BE2C (cell line): ENCODE results near the gene IMPG1.

Experiments
- DNase-seq: peaks from one replicate; pipeline ENCODE4 v3.0.0-alpha.2; 2020
- H3K27me3 ChIP-seq: fragments of 250-450 bp; sonication (Bioruptor Pico); 2 replicates; pipeline ENCODE4 v1.5.1; 2020; ENCODE audit warnings: mild to moderate bottlenecking
- H3K36me3 ChIP-seq: fragments of 250-450 bp; sonication (Bioruptor Pico); 2 replicates; pipeline ENCODE4 v1.5.1; 2020; ENCODE audit warnings: mild to moderate bottlenecking
- H3K4me1 ChIP-seq: fragments of 250-450 bp; sonication (Bioruptor Pico); 2 replicates; pipeline ENCODE4 v1.5.1; 2020
- H3K4me3 ChIP-seq: 2 replicates; pipeline ENCODE4 v1.5.1; 2011; ENCODE audit warnings: low read depth, low read length
- H3K9me3 ChIP-seq: fragments of 250-450 bp; sonication (Bioruptor Pico); 2 replicates; pipeline ENCODE4 v1.5.1; 2020
- CTCF ChIP-seq: IDR thresholded peaks from 2 replicates; pipeline ENCODE4 v1.5.1; 2012; ENCODE audit warnings: mild to moderate bottlenecking, low read depth, low read length

The IMPG1 gene

GRCh38 chr6:76035713-76036112 is 36.7 kb downstream of the IMPG1 start:
- no peaks in the 10 kb centered on the region; the same call in 1 of the 2 replicates for H3K9me3 ChIP-seq
- H3K4me1 ChIP-seq = no peaks in the 10 kb centered on the region
- TF ChIP-seq CTCF = no peak
- no peaks in the 10 kb centered on the region for H3K27me3 ChIP-seq
- DNase-seq = no peak
- no peak overlapping the region for H3K4me3 ChIP-seq
- H3K36me3 ChIP-seq = no peaks in the 10 kb centered on the region

- H3K9me3 ChIP-seq = no peaks in the 10 kb centered on the region
- DNase-seq = no peak
- no peaks in the 10 kb centered on the region for H3K36me3 ChIP-seq
- H3K27me3 ChIP-seq = no peaks in the 10 kb centered on the region
- no peaks in the 10 kb centered on the region for H3K4me1 ChIP-seq
- H3K4me3 ChIP-seq = no peak overlapping the region
- no peak for TF ChIP-seq CTCF
Measured at GRCh38 chr6:76026101-76026500, 46.4 kb downstream of the IMPG1 start.

GRCh38 chr6:76014626-76015530 is 57.6 kb downstream of the IMPG1 start:
- no peaks in the 10 kb centered on the region for H3K9me3 ChIP-seq
- no peaks in the 10 kb centered on the region for H3K36me3 ChIP-seq
- DNase-seq = no peak
- H3K4me3 ChIP-seq = no peak overlapping the region
- no peaks in the 10 kb centered on the region for H3K27me3 ChIP-seq
- TF ChIP-seq CTCF = no peak
- no peaks in the 10 kb centered on the region for H3K4me1 ChIP-seq

GRCh38 chr6:76004202-76004601 is 68.3 kb downstream of the IMPG1 start:
- no peak for TF ChIP-seq CTCF
- Histone ChIP-seq H3K4me1 (no peaks in the 10 kb centered on the region), H3K9me3 (no peaks in the 10 kb centered on the region), H3K27me3 (no peaks in the 10 kb centered on the region), H3K36me3 (no peaks in the 10 kb centered on the region), H3K4me3 (no peak overlapping the region)
- DNase-seq = no peak

GRCh38 chr6:76003686-76004085 is 68.8 kb downstream of the IMPG1 start:
- no peaks in the 10 kb centered on the region for H3K9me3 ChIP-seq
- no peak for DNase-seq
- TF ChIP-seq CTCF = no peak

GRCh38 chr6:76003113-76003512 is 69.3 kb downstream of the IMPG1 start:
- no peaks in the 10 kb centered on the region for H3K9me3 ChIP-seq
- TF ChIP-seq CTCF = no peak
- H3K27me3 ChIP-seq = no peaks in the 10 kb centered on the region
- H3K4me3 ChIP-seq = no peak overlapping the region
- H3K4me1 ChIP-seq = no peaks in the 10 kb centered on the region
- no peak for DNase-seq
- H3K36me3 ChIP-seq = no peaks in the 10 kb centered on the region

More at GRCh38 chr6:76003686-76004085, 68.8 kb downstream of the IMPG1 start:
- Histone ChIP-seq H3K4me3 (no peak overlapping the region), H3K4me1 (no peaks in the 10 kb centered on the region), H3K36me3 (no peaks in the 10 kb centered on the region), H3K27me3 (no peaks in the 10 kb centered on the region)
